GM18520 (cell line): ENCODE results near the gene DPP6.

Experiments used
- ATAC-seq: cut with Tn5 transposase; IDR thresholded peaks from one replicate; pipeline ENCODE4 v1.9.1; 2021; ENCODE audit not compliant: unreplicated experiment

DPP6 gene

DNA sequence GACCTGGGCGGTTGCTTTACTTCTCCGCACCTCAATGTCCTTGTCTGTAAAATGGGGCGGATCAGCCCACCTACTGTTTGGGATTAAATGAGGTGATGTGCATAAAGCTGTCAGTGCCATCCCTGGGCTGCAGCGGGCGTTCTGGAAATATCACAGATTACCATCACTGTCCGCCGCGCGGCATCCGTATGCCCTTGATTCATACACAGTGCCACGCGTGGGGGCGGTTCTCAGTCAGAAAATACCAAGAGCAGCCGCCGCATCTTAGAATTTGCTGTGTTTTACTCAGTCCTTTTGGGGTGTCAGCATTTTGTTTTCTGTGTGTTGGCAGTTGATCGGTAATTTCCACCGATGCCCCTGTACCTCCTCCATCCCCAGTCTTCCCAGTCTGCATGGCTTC lies 338.8 kb downstream of the DPP6 start:
- ATAC-seq = no peak

DNA sequence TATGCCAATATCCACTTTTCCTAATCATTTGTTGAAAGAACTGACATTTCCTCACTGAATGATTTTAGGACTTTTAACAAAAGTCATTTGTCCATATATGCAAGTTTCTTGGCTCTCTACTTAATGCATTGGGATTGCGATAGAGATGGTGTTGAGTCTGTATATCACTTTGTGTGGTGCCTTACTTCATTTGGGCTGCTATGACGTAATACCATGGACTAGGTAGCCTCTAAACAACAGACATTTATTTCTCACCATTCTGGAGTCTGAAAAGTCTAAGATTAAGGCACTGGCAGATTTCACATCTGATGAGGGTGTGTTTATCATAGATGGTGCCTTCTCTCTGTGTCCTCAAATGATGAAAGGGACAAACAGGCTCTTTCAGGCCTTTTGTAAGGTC lies 342.6 kb downstream of the DPP6 start:
- no peak for ATAC-seq

DNA sequence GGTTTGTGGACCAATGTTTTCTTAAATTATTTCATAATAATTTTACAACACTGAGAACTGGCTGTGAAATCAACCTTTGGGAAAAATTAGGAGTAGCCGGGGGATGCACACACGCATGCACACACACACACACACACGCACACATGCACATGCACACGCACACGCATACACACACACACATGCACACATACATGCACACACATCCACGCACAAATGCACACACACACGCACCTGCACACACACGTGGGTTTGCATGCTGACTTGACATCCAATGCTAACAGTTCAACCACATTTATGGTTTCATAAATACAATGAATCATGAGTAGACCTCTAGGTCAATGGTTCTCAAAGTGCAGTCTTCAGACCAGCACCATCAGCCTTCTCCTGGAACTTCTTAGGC lies 354.1 kb downstream of the DPP6 start:
- ATAC-seq = no peak

DNA sequence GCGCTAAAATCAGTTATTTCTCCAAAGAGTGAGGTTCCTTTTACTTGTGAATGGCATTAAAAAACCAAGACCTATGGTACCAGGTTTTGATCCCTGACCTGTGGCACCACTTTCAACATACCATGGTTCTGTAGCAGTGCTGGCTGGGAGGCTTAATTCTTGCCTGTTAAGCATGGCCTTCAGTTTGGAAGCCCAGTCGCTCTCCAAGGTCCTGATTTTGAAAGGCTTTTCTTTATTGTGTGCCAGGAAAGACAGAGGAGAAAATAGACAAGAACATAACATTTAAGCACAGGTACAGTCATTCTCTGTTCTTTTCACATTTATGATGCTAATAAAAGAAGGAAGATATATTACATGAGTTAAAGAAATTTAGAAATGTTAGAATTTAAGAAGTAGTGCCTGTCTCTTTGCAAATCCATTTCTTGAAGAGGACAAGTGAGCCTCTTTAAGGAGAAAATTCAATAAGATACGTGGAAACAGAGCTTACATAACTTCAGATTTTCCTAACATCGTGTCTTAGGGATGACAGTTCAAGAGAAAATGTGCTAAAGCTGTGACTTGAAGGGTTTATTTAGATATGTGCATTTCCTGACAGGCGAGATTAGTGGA lies 357.6 kb downstream of the DPP6 start:
- no peak for ATAC-seq

DNA sequence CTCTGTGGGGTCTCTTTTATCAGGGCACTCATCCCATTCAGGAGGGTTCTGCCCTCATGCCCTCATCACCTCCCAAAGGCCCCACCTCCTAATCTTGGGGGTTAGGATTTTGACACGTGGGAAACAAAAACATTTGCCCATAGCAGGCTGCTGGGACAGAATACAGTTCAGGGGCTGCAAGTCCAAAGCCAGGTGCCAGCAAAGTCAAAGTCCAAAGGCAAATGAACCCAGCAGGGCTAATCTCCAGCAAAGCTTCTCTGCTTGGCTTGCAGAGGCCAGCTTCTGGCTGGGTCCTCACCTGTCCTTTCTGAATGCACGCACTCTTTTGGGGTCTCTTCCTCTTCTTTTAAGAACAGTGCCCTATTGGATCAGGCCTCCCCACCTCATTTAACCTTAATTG lies 359.9 kb downstream of the DPP6 start:
- ATAC-seq = no peak

DNA sequence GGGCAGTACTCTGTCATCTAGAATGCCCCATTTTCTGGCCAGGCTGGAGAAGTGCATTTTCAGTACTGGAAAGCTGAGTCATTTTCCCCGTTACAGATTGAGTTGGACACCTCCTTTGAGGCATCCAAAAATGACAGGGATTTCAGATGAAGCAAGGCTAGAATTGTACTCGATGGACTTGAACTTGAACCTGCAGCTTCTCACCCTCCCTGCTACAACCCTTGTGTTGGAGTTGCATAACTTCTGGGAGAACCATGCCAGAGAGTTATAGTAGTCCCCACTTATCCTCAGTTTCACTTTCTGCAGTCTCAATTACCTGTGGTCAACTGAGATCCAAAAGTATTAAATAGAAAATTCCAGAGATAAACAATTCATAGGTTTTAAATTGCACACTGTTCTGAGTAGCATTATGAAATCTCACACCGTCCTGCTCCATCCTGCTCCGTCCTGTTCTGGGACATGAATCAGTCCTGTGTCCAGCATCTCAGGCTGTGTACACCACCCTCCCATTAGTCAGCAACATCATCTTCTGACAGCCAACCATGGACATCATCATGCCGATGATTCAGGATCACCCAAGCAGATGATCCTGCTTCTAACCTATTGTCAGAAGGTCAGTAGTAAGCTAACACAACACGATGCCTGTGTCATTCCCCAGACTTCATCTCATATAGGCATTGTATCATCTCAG lies 363.7 kb downstream of the DPP6 start:
- no peak for ATAC-seq

DNA sequence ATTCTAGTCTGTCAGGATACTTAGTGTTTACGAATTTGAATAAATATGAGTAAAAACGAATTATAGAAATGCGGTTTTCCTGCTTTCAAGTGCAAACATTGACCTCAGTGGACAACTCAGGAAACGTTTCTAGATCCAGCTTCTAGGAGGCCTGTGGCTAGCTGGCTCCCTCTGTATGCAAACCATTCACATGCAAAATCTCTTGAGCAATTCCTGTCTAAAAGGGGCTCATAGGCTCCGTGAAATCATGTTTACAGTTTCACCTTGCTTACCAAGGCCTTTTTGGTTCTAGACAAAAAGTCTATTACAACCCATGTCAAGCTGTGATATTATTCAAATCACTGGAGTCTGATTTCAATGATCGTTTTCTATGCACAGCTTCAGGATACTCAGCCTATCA lies 364.5 kb downstream of the DPP6 start:
- no peak for ATAC-seq

DNA sequence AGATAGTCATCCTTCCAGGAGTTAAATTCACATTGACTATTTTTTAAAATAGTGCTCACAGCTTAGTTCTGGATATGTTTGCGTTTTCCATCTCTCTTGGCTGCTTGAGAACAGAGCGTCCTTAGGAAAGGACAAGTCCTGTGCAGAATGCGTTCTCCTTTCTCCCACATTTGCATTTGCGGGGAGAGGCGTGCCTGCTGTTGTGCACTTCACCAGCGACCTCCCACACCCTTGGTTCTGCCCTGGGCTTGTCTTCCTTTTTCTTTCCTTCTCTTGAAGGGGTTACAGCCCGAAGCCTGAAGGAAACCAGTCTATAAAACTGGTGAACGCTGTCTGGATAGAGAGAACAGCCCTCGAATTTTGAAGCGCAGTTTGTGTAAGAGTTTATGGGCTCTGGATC lies 367.1 kb downstream of the DPP6 start:
- ATAC-seq = no peak

DNA sequence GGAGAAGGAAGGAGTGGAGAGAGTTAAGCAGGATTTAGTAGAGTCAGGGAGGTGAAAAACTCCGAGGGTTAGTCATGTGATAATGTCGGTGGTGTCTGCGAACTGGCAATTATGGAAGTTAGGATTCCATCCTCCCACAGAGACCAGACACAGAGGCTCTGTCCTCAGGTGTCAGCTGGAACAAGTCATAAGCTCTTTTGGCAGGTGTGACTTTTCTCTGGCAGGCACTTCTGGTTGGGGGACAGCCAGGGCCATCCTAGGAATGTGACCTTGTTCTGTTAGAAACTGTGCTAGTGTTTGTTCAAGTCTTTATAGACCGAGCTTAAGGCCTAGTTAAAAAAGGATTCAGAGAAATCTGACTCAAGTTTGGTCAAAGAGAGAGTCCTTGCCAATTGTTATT lies 371.0 kb downstream of the DPP6 start:
- no peak for ATAC-seq

DNA sequence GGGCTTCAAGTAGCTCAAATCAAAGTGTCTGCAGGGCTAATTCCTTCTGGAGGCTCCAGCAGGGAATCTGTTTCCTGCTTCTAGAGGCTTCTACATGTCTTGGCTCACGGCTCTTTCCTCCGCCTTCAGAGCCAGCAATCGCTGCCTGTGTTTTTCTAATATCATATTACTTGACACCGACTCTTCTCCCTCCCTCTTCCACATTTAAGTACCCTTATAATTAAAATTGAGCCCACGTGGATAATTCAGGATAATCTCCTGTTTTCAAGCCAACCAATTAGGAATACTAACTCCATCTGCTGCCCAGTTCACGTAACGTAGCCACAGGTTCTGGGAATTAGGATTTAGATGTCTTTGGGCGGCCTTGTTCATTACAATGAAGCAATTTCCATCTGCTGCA lies 372.2 kb downstream of the DPP6 start:
- ATAC-seq = no peak

DNA sequence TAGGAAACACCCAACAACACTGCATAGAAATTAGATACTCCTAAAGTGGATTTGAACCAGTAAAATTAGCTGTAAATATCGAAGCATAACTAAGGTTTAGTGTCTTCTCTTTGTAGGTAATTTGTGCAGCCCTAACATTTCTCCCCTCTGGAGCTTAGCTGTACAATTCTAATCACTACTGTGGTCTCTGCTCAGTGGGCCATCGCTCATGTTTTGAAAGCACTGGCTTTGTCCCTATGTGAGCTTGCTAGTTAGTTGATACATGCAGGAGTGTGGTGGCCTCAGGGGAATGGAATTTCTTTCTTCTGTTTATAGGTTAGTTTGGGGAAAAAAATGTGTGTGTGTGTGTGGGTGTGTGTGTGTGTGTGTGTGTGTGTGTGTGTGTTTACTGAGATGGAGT lies 373.1 kb downstream of the DPP6 start:
- ATAC-seq = no peak

DNA sequence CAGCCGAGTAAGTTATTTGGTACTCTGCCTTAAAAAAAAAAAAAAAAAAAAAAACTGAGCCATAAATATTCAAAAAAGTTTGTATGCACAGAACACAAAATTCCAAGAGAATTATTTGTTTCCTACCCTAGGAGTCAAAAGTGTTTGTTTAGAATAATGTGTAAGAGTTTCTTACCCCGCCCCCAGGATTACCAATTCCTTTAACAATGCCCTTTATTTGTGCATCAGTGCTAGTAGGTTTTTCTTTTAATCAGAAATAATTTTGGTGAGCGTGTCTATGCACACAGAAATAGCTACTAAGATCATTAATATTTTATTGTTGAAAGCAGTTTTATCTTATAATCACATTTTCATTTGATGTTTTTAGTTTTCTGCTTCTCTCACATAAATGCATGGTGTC lies 374.6 kb downstream of the DPP6 start:
- no peak for ATAC-seq

DNA sequence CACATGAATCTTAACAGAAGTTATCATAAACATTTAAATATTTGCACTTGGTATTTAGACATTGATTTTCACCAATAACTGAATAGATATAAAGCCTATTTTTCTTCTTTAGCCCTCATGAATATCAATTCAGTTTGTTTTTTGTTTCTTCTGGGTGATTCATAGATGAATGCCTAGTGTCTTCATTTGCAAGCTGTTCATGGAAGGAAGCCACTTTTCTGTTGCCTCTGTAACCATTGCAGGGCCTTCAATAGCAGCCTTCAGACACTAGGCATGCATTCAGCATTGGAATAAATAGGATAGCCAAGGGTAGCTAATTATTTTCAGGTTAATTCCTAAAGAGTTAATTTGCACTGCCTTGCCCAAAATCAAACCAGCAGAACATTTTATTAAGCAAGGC lies 375.3 kb downstream of the DPP6 start:
- ATAC-seq = no peak

DNA sequence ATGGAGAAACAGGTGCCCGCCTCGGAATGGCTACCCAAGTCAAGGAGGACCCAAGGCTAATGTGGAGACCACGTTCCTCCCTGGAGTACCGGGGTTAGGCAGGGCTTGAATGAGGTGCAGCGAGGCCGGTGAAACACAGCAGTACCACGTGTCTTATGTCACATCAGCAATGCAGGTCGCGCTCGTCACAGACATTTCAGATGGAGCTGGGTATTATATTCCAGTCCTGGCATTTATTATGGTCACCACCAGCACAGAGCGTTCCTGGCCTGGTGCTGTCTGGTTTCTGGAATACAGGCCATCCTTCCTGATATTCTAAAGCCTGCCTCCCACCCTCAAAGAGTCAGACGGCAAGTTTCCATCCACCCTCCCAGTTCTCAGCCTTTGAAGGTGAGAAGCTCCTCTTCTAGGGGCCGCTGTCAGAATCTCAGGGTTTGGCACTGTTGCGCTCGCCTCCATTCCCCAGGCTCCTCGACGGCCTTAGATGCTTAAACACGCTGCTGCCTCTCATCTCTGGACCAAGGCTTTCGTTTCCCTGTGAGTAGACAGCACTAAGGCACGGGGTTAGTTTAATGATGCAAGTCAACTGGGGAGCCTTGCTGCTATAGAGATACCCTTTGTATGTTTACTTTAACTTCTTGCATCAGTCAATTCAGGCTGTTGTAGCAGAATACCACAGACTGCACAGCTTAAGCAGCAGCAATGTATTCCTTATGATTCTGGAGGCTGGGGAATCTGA lies 377.6 kb downstream of the DPP6 start:
- no peak for ATAC-seq

DNA sequence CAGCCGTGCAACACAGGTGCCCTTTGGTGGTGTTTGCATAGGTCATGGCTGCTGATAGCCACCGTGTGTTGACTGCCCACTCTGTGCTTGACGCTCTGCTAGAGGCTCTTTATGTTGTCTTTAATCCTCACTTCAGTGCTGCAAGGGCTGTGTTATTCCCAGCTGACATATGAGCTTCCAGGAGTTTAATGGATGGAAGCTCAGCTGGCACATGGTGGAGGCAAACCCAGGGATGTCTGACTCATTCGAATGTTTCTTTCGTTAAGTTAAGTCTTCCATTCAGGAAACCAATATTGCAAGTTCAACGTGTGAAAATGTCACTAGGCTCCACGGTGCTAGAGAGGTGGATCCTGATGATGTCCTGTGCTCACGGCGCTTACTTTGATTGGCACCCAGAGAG lies 378.4 kb downstream of the DPP6 start:
- ATAC-seq = no peak

DNA sequence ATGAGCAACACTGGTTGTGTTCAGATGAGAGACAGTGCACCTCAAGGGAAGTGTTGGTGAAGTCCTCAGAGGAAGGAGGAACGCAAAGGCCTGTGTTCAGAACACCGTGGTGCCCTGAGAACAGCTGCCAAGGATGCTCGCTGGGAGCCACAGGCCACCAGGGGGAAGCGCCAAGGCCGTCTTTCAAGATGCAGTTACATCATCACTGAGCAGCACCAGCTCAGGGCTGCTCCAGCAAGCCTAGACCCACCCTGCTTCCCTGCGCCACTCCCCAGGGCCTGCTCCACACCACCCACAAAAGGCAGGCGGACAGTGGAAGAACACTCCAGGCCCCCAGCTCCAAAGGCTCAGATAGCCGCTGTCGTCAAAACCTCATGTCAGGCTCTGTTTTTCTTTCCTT lies 378.8 kb downstream of the DPP6 start:
- no peak for ATAC-seq

DNA sequence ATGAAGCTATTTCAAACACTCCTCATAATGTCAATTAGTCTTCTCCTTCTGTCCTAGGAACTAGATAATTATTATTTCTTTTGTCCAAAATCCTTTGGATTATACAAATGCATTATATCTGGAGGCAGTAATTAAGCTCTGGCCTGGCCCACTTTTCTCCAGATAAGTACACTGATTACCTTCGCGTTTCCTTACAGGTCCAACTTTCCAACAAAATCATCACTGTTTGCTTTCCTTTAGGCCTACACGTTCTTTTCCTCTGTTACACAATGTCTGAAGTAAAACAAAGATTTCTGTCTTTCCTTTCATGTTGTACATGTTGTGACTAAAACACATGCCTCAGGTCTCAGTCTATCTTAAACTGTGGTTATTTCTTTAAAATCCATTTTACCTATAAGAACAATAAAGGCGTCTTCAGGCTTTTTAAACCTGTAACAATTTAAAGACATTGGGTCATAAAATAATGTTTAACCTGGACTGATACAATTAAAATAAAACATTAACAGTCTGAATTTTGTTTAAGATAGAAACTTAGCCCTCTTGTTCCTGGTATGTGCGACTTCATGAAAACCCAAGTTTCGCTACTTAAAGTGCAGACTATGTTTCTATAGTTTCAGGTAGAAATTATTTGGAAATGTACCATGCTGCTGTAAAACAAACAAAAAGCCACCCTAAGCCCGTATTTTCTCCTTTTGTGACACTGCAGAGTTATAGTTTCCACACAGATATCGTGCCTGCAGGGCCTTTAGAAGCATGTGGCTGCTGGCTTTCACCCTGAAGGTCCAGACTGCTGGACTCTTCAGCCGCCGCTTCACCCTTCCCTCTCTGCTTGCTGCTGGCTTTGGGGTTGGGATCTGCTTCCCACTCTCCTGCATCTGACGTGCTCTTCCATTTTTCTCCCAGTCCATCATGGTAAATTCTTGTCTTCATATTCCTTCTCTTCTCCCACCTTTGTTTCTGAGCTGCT lies 381.7 kb downstream of the DPP6 start:
- ATAC-seq = no peak

DNA sequence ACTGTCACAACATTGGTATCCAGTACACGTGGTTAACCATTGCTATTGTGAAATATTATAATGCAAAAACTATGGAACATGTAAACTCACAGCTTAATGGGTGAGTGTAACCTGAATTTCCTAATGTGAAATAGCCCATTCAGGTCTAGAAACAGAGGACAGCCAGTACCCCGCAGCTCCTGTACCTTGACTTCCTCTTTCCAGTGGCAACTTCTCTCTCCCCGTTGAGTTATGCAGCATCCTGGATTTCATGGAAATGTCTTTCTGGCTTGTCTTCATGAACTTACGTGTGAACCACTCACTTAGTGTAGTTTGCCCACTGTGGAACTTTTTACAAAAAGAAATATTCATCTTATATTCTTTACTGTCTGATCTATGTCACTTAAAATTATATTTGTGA lies 384.4 kb downstream of the DPP6 start:
- no peak for ATAC-seq

DNA sequence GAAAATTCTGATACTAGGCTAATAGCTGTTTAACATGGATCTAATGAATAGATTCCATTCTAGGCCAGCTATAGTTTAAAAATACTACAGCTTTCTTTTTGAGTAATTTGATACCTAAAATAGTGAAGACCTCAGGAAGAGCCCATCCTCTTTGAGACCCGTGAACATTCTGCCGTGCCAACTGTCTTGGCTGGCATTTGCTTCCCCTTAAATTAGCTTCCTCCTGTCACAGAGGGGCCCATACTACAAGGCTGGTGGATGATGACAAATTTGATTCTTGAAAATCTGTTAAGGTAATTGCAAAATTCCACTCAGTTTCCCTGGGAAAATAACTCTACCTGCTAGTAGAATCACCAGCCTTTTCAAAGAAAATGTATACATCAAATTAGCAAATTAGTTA lies 385.0 kb downstream of the DPP6 start:
- ATAC-seq = no peak

DNA sequence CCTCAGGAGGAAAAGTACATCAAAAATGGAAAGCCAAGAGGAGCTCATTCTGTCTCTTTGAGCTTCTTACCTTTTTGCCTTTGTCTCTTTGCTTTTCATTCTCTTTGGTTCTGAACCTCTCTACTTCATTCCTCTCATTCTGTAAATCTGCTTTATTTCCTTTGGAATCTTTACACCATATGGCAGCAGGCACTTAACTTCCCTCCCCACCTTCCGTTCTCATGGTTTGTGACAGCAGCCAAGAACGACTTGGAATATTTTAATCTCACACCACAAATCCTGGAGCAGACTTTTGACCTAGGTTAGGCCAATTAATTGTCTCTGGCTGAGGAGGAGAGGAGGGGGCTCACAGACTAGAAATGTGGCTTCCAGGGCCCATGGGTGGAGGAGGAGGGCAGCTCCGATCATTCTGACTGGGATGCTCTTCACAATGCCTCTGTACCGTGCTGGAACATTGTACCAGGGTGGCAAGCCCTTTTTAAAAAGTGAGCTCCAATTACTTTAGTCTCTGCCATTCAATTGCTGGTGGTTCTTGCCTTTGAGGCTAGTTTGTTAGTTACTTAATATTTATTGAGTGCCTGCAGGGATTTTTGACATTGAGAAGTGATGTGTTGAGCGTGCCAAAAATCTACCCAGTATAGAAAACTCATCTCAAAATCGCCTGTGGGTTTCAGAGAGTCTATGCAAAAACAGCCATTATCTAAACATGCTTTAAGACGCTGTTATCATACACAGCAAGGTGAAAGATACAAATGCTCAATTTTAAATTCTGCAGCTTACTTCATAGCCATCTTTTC lies 386.6 kb downstream of the DPP6 start:
- ATAC-seq = no peak

DNA sequence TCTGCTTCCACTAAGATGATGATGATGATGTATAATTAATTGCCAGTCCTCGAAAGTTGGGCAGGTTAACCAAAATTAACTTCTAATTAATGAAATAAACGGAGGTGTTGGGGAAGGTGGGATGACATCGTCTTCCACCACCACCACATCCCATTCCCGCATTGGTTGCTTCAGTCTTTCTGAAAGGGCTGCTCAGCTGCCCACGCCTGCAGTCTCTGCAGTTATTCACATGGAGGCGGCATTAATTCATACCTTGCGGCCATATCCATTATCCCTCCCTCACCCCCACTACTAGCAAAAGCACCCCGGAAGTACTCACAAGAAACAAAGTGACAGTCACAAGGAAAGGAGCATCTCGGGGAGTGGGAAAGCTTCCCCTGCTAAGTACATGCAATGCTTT lies 387.9 kb downstream of the DPP6 start:
- ATAC-seq = no peak
